Smooth muscle cell (in vitro differentiated cells): ENCODE results near the gene PDZK1. TPM values are rescaled to one million over a fixed set of nuclear protein-coding genes. Genes with fewer than 3 reads are reported as not detected.
"Not testable (repeated sequence)": the region's sequence is repeated elsewhere in the genome, so short reads cannot be mapped to it uniquely, and the experiment has no call there.

Source experiments
- DNase-seq: peaks from one replicate; lab custom pipeline; 2025; ENCODE audit not compliant: unreplicated experiment; lab: John Stamatoyannopoulos, UW
- H2AFZ ChIP-seq: fragments of 200-600 bp; sonication (generic); 2 replicates; pipeline ENCODE4 v1.6.0; 2016; ENCODE audit warnings: antibody characterized with exemption, low read depth, mild to moderate bottlenecking
- H3F3A ChIP-seq: fragments of 200-600 bp; sonication (generic); 2 replicates; pipeline ENCODE4 v1.6.0; 2017; ENCODE audit warnings: antibody characterized with exemption, low read depth
- H3K27ac ChIP-seq: fragments of 200-600 bp; sonication (generic); 2 replicates; pipeline ENCODE4 v1.5.1; 2016; ENCODE audit warnings: low read depth, mild to moderate bottlenecking
- H3K27me3 ChIP-seq: fragments of 200-600 bp; sonication (generic); 2 replicates; pipeline ENCODE4 v1.6.1; 2016; ENCODE audit warnings: low read depth, mild to moderate bottlenecking
- H3K36me3 ChIP-seq: fragments of 200-600 bp; sonication (generic); 2 replicates; pipeline ENCODE4 v1.5.1; 2016; ENCODE audit warnings: low read depth
- H3K4me1 ChIP-seq: fragments of 200-600 bp; sonication (generic); 2 replicates; pipeline ENCODE4 v1.5.1; 2016; ENCODE audit warnings: low read depth
- H3K4me2 ChIP-seq: fragments of 200-600 bp; sonication (generic); 2 replicates; pipeline ENCODE4 v1.6.0; 2016; ENCODE audit warnings: mild to moderate bottlenecking
- H3K4me3 ChIP-seq: fragments of 200-600 bp; sonication (generic); 2 replicates; pipeline ENCODE4 v1.5.1; 2016; ENCODE audit warnings: mild to moderate bottlenecking
- H3K79me2 ChIP-seq: fragments of 200-600 bp; sonication (generic); 2 replicates; pipeline ENCODE4 v1.6.0; 2016; ENCODE audit warnings: low read depth, mild to moderate bottlenecking
- H3K9ac ChIP-seq: fragments of 200-600 bp; sonication (generic); 2 replicates; pipeline ENCODE4 v1.6.0; 2016; ENCODE audit warnings: low read depth
- H3K9me3 ChIP-seq: fragments of 200-600 bp; sonication (generic); replicated peaks from 2 replicates; pipeline ENCODE4 v1.5.1; 2016; ENCODE audit warnings: low read depth
- H4K20me1 ChIP-seq: fragments of 200-600 bp; sonication (generic); 2 replicates; pipeline ENCODE4 v1.6.0; 2016; ENCODE audit warnings: low read depth
- WGBS: methylation state at CpG from one replicate; pipeline ENCODE4 v1.1.7; 2016; ENCODE audit warnings: low lambda C conversion rate; 5-methylcytosine and 5-hydroxymethylcytosine counted together
- polyA plus RNA-seq: library from polyadenylated mRNA; unstranded; fragments of >200 nt; fragmentation: Nextera tagmentation; extraction: Ambion mirVana; gene quantifications from 2 replicates; pipeline ENCODE4 v1.2.1, GENCODE V29; 2016
- total RNA-seq: library from RNA; depleted of rRNA; stranded (reverse); fragments of >200 nt; gene quantifications from 2 replicates; pipeline ENCODE4 v1.2.3, GENCODE V29; 2014

The PDZK1 gene
- total and polyA plus RNA-seq, 2 experiments from 2014 or later = 0.45 TPM; not detected in 1

DNA sequence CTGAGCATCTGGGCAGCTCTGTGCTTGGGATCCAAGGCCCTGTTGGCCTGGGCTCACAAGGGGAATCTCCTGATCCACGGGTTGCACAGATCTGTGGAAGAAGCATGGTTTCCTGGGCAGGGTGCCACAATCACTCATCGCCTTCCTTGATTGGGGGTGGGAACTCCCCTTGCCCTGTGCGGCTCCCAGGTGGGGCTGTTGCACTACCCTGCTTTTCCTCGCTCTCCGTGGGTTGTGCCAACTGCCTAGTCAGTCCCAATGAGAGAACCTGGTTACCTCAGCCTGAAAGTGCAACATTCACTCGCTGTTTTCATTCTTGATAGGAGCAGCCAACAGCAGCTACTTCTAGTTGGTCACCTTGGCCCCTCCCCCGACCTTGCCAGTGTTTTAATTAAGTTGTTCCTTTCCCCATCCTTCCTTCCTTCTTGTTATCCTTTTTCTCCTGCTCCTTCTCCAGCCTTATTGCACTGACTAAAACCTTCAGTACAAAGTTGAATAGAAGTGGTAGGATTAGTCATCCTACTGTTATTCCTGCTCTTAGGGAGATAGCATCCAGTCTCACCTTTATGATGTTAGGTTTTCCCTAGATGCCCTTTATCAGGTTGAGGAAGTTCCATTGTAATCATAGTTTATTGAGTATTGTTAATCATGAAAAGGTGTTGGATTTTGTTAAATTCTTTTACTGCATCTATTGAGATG is 50.8 kb downstream of the PDZK1 start:
- not testable (repeated sequence) for H3K27me3 ChIP-seq, H3K4me3 ChIP-seq, H3K36me3 ChIP-seq, H3K9me3 ChIP-seq, DNase-seq, H3K79me2 ChIP-seq, H3F3A ChIP-seq, H3K27ac ChIP-seq, H3K4me2 ChIP-seq, H2AFZ ChIP-seq, H3K9ac ChIP-seq, H4K20me1 ChIP-seq, H3K4me1 ChIP-seq
- WGBS = 98% methylated on average over 5 of the region's 7 CpGs

DNA sequence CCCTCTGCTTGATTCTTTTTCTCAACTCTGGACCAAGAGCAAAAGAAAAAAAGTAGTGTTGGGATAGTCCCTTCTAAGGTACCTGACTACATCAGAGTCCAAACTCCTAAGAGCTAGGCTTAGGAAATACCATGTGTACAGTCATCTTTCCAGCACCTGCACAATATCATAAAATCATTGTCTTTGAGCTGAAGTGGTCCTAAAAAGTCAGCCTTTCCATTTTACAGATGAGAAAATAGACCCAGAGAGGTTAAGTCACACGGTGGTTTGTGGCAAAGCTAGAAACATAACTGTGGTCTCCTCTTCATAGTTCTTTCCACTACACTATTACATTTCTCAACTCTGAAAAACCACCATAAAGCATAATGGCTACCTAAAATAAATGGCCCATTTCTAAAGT is 63.2 kb downstream of the PDZK1 start:
- not testable (repeated sequence) for H3K4me2 ChIP-seq, H3K9me3 ChIP-seq, H4K20me1 ChIP-seq, H3K79me2 ChIP-seq, H3F3A ChIP-seq, H3K27ac ChIP-seq, H3K27me3 ChIP-seq, H3K9ac ChIP-seq, H3K4me3 ChIP-seq, H2AFZ ChIP-seq, DNase-seq, H3K36me3 ChIP-seq, H3K4me1 ChIP-seq
- no CpG with 5 or more reads among the region's 1 CpG for WGBS

DNA sequence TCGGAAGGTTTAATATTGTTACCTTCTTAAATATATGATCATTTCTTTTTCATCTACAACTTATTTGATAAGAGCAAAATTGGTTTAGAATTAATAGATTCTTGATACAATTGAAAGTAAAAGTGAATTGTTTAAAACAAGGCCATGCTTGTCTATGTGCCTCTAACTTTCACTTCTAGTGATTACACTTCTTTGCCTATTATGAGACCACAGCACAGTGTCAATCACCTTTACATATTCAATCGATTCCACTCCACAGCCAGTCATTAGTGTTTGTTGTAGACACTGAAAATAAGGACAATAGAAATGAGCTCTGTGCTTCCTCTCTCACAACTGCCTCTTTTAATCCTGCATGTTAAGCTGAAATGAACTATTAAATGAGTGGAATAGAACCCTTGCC is 65.3 kb downstream of the PDZK1 start:
- H2AFZ ChIP-seq, H3K9ac ChIP-seq, DNase-seq, H3K79me2 ChIP-seq, H3K27me3 ChIP-seq, H3K9me3 ChIP-seq, H3K4me1 ChIP-seq, H3K4me2 ChIP-seq, H3F3A ChIP-seq, H3K4me3 ChIP-seq, H3K36me3 ChIP-seq, H3K27ac ChIP-seq, H4K20me1 ChIP-seq: not testable (repeated sequence)
- 100% methylated on average over 1 of the region's 2 CpGs for whole genome bisulfite sequencing

DNA sequence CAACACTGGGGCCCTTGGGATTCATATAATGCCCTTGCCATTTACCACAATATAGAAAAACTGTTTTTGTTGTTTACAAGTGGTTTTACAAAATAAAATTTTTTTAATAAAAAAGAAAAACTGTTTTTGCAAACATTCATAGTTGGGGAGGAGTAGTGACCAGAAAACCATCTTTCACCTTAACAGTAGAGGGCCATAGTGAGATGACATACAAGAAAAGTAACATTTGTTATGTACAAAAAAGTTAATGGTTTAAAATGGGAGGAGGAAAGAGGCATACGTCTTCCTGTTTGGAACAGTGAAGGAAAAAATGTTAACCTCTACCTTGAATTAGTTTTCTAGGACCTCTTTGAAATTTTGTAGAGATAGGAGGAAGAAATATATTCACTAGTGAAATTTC is 70.9 kb downstream of the PDZK1 start:
- DNase-seq, H3K36me3 ChIP-seq, H3K4me3 ChIP-seq, H3K9me3 ChIP-seq, H3K27ac ChIP-seq, H3K9ac ChIP-seq, H2AFZ ChIP-seq, H3K79me2 ChIP-seq, H3K4me1 ChIP-seq, H3K4me2 ChIP-seq, H3K27me3 ChIP-seq, H4K20me1 ChIP-seq, H3F3A ChIP-seq: not testable (repeated sequence)
- WGBS = 82% methylated on average over 1 of the region's 1 CpG

DNA sequence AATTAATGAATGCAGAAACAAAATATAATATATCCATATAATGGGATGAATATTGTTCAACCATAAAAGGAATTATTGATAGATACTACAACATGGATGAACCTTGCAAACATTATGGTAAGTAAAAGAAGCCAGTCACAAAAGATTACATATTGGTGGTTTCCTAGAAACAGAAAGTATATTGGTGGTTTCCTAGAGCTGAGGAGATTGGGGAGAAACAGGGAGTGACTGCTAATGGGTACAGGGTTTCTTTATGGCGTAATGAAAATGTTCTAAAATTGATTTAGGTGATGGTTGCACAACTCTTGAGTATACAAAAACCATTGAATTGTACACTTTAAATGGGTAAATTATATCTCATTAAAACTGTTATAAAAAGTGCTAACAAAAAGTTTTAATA is 85.0 kb downstream of the PDZK1 start:
- not testable (repeated sequence) for H3K4me2 ChIP-seq, H3K4me1 ChIP-seq, H3F3A ChIP-seq, H3K36me3 ChIP-seq, H4K20me1 ChIP-seq, DNase-seq, H3K9ac ChIP-seq, H3K27me3 ChIP-seq, H3K4me3 ChIP-seq, H2AFZ ChIP-seq, H3K9me3 ChIP-seq, H3K79me2 ChIP-seq, H3K27ac ChIP-seq
- WGBS = no CpG with 5 or more reads among the region's 1 CpG

Other genes with a start within 250 kb of the PDZK1 start
- 30.0 and 41.0 TPM in 2 replicates for gene GPR89A, start 99.4 kb downstream of the PDZK1 start, total RNA-seq
- gene GPR89A, start 99.4 kb downstream of the PDZK1 start, polyA plus RNA-seq = 18.4 and 27.9 TPM in 2 replicates
- 0.04 TPM in 1 of 2 replicates, not detected in the other for gene CD160, start 12.1 kb upstream of the PDZK1 start, total RNA-seq
- gene CD160, start 12.1 kb upstream of the PDZK1 start, polyA plus RNA-seq = 0.40 TPM in 1 of 2 replicates, not detected in the other
- gene RNF115, start 116.7 kb upstream of the PDZK1 start, total RNA-seq = 8.6 and 9.2 TPM in 2 replicates
- gene RNF115, start 116.7 kb upstream of the PDZK1 start, polyA plus RNA-seq = 4.2 and 4.5 TPM in 2 replicates
- 22.6 and 31.6 TPM in 2 replicates for gene POLR3C, start 116.8 kb upstream of the PDZK1 start, total RNA-seq
- gene POLR3C, start 116.8 kb upstream of the PDZK1 start, polyA plus RNA-seq = 30.2 and 31.7 TPM in 2 replicates
- gene NUDT17, start 138.3 kb upstream of the PDZK1 start, total RNA-seq = 1.1 and 2.5 TPM in 2 replicates
- 6.8 and 7.9 TPM in 2 replicates for gene NUDT17, start 138.3 kb upstream of the PDZK1 start, polyA plus RNA-seq
- 39.2 and 42.7 TPM in 2 replicates for gene PIAS3, start 151.7 kb upstream of the PDZK1 start, total RNA-seq
- 57.6 and 62.0 TPM in 2 replicates for gene PIAS3, start 151.7 kb upstream of the PDZK1 start, polyA plus RNA-seq
- gene ANKRD35, start 178.5 kb upstream of the PDZK1 start, total RNA-seq = 1.1 and 1.8 TPM in 2 replicates
- 1.5 and 1.7 TPM in 2 replicates for gene ANKRD35, start 178.5 kb upstream of the PDZK1 start, polyA plus RNA-seq
- 0.27 and 0.40 TPM in 2 replicates for gene ITGA10, start 202.7 kb upstream of the PDZK1 start, total RNA-seq
- 0.14 and 0.45 TPM in 2 replicates for gene ITGA10, start 202.7 kb upstream of the PDZK1 start, polyA plus RNA-seq
- gene PEX11B, start 211.3 kb upstream of the PDZK1 start, total RNA-seq = 22.8 and 34.3 TPM in 2 replicates
- 23.6 and 28.5 TPM in 2 replicates for gene PEX11B, start 211.3 kb upstream of the PDZK1 start, polyA plus RNA-seq
- gene RBM8A, start 220.1 kb upstream of the PDZK1 start, total RNA-seq = 143 and 144 TPM in 2 replicates
- 195 and 211 TPM in 2 replicates for gene RBM8A, start 220.1 kb upstream of the PDZK1 start, polyA plus RNA-seq